Progenitor cell of endocrine pancreas (in vitro differentiated cells): ENCODE results near the gene TRPM4. TPM values are rescaled to one million over a fixed set of nuclear protein-coding genes. Genes with fewer than 3 reads are reported as not detected.

Experiments used
- DNase-seq: peaks from one replicate; pipeline ENCODE4 v3.0.0; 2021; ENCODE audit warnings: low spot score; ENCODE audit not compliant: unreplicated experiment
- H3K27ac Mint-ChIP-seq: 2 replicates; pipeline ENCODE4 v1.8.0; 2021; ENCODE audit warnings: mild to moderate bottlenecking, moderate library complexity, mixed read lengths
- H3K27me3 Mint-ChIP-seq: 2 replicates; pipeline ENCODE4 v1.8.0; 2021; ENCODE audit warnings: mixed read lengths
- H3K36me3 Mint-ChIP-seq: 2 replicates; pipeline ENCODE4 v1.8.0; 2022; ENCODE audit warnings: mixed read lengths; ENCODE audit not compliant: insufficient read depth
- H3K4me1 Mint-ChIP-seq: 2 replicates; pipeline ENCODE4 v1.8.0; 2021; ENCODE audit warnings: low read depth, mixed read lengths
- H3K4me3 Mint-ChIP-seq: 2 replicates; pipeline ENCODE4 v1.8.0; 2021; ENCODE audit warnings: low read depth, mild to moderate bottlenecking, moderate library complexity, mixed read lengths
- H3K9me3 Mint-ChIP-seq: 2 replicates; pipeline ENCODE4 v1.8.0; 2021; ENCODE audit warnings: low read depth, mixed read lengths
- CTCF ChIP-seq: fragments of 200-600 bp; sonication (generic); IDR thresholded peaks from one replicate; pipeline ENCODE4 v1.5.0; 2021; ENCODE audit warnings: antibody characterized with exemption, mild to moderate bottlenecking; ENCODE audit not compliant: unreplicated experiment
- long read RNA-seq: library from polyadenylated mRNA; unstranded; transcript quantifications from one replicate; pipeline ENCODE4 v2.0.0, GENCODE V29; 2020
- total RNA-seq: library from RNA; stranded (reverse); gene quantifications from 2 replicates; pipeline ENCODE4 v1.2.1, GENCODE V29; 2021

TRPM4 gene
- total RNA-seq: 16.9 and 17.7 TPM in 2 replicates
- long read RNA-seq, partial matches to known transcripts: 1 of 3 reads
- long read RNA-seq, other reads (novel, unspliced or antisense): 1 of 3 reads

- peak within 1 kb of the TSS; percentile 72 for H3K4me3 Mint-ChIP-seq
- peak; percentile 89 for DNase-seq
- H3K27ac Mint-ChIP-seq: peak within 1 kb of the TSS; percentile 81
- no peak for TF ChIP-seq CTCF
- H3K27me3 Mint-ChIP-seq: peaks cover 55% of the 10 kb centered on the region
- peaks cover 8% of the 10 kb centered on the region for H3K9me3 Mint-ChIP-seq
- H3K36me3 Mint-ChIP-seq: peaks cover 2% of the 10 kb centered on the region
- peaks cover 16% of the 10 kb centered on the region for H3K4me1 Mint-ChIP-seq
Observed at GRCh38 chr19:49157445-49158224, at the start of gene TRPM4. Gene TRPM4, plus strand, starts transcription at chr19:49157792. Its CDS starts 75 bp downstream, at chr19:49157867.

DNA sequence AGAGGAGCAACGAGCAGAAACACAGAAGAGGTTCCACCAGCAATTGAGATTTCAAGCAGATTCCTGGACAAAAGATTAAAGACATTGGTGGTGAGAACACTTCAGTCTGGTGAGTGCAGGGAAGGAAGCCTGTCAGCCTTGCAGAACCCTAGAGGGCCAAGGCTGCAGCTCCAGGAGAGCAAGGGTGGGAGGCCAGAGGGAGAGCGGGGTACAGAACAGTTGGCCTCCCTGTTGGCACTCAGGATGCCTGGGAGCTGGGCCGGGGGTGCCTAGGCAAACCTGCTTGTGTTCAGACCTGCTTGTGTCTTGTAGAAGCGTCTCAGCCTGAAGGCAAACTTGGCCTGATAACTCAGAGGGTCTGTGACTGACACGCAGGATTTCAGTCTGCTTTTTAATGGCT is 48.5 kb upstream of the TRPM4 start:
- peak overlapping the region; percentile 81 for H3K27ac Mint-ChIP-seq
- H3K27me3 Mint-ChIP-seq: no peaks in the 10 kb centered on the region
- H3K9me3 Mint-ChIP-seq: no peaks in the 10 kb centered on the region
- H3K36me3 Mint-ChIP-seq: peaks cover 22% of the 10 kb centered on the region
- H3K4me1 Mint-ChIP-seq: peaks cover 4% of the 10 kb centered on the region
- TF ChIP-seq CTCF: no peak
- no peak for DNase-seq
- no peak overlapping the region for H3K4me3 Mint-ChIP-seq

GRCh38 chr19:49109569-49110233 is 47.9 kb upstream of the TRPM4 start:
- Mint-ChIP-seq H3K9me3 (no peaks in the 10 kb centered on the region), H3K27me3 (no peaks in the 10 kb centered on the region), H3K4me1 (peaks cover 4% of the 10 kb centered on the region), H3K27ac (no peak overlapping the region), H3K4me3 (no peak overlapping the region), H3K36me3 (peaks cover 22% of the 10 kb centered on the region)
- TF ChIP-seq CTCF: no peak
- DNase-seq: no peak

GRCh38 chr19:49110567-49110966 is 47.0 kb upstream of the TRPM4 start:
- Mint-ChIP-seq H3K36me3 (peaks cover 16% of the 10 kb centered on the region), H3K4me3 (no peak overlapping the region), H3K9me3 (no peaks in the 10 kb centered on the region), H3K27me3 (no peaks in the 10 kb centered on the region), H3K4me1 (peaks cover 7% of the 10 kb centered on the region), H3K27ac (no peak overlapping the region)
- no peak for DNase-seq
- TF ChIP-seq CTCF: no peak

DNA sequence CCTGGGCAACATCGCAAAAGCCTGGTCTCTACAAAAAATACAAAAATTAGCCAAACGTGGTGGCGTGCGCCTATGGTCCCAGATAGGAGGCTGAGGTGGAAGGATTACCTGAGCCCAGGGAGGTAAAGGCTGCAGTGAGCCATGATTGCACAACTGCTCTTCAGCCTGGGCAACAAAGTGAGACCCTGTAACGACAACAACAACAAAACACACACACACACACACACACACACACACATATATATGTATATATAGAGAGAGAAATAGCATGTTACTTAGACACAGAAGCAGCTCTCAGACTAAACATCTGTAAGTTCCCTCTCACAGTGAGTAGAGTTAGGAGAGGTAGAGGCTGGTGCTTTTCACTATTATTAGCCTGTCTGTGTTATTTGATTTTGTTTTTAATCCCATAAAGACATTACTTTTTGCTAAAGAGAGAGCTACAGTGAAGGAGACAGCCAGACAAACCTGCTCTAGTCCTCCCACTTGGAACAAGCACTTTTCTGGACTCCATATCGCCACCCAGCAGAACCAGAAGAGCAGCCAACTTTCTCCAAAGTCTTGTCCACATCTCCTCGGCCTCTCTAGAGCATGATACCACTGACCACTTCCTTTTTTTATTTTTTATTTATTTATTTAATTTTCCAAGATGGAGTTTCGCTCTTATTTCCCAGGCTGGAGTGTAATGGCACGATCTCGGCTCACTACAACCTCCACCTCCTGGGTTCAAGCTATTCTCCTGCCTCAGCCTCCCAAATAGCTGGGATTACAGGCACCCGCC is 46.2 kb upstream of the TRPM4 start:
- Mint-ChIP-seq H3K27ac (no peak overlapping the region), H3K27me3 (no peaks in the 10 kb centered on the region), H3K36me3 (peaks cover 14% of the 10 kb centered on the region), H3K4me1 (peaks cover 7% of the 10 kb centered on the region), H3K9me3 (no peaks in the 10 kb centered on the region), H3K4me3 (no peak overlapping the region)
- no peak for DNase-seq
- TF ChIP-seq CTCF: no peak
